ENCODE measurements around the gene HYLS1.

GRCh38 chr11:125921042-125921441 is 33.6 kb downstream of the HYLS1 start:
- TF ChIP-seq, protein P1, sequence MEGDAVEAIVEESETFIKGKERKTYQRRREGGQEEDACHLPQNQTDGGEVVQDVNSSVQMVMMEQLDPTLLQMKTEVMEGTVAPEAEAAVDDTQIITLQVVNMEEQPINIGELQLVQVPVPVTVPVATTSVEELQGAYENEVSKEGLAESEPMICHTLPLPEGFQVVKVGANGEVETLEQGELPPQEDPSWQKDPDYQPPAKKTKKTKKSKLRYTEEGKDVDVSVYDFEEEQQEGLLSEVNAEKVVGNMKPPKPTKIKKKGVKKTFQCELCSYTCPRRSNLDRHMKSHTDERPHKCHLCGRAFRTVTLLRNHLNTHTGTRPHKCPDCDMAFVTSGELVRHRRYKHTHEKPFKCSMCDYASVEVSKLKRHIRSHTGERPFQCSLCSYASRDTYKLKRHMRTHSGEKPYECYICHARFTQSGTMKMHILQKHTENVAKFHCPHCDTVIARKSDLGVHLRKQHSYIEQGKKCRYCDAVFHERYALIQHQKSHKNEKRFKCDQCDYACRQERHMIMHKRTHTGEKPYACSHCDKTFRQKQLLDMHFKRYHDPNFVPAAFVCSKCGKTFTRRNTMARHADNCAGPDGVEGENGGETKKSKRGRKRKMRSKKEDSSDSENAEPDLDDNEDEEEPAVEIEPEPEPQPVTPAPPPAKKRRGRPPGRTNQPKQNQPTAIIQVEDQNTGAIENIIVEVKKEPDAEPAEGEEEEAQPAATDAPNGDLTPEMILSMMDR (IDR thresholded peaks at IDR 0.05; ENCODE audit: low read length) = no peak
- no peak for TF ChIP-seq EZH2 (optimal IDR thresholded peaks at IDR 0.05; ENCODE audit: low read depth, low read length)

Measured in MM.1S (cell line).